Mesenchymal stem cell (in vitro differentiated cells and primary cell): Measurements from ENCODE around the gene HCN1.

Experiments used
- DNase-seq: peaks from one replicate; pipeline ENCODE4 v3.0.0-alpha.2; 2013
- H2AFZ ChIP-seq: one replicate; pipeline ENCODE4 v1.6.1; 2013; ENCODE audit warnings: low read depth, mild to moderate bottlenecking, control low read depth, inconsistent platforms, low read length, moderate library complexity
- H2AK5ac ChIP-seq: 2 replicates; pipeline ENCODE4 v1.6.1; 2013; ENCODE audit warnings: low read length, moderate library complexity, mild to moderate bottlenecking, inconsistent platforms; ENCODE audit not compliant: severe bottlenecking
- H2BK120ac ChIP-seq: one replicate; pipeline ENCODE4 v1.6.1; 2013; ENCODE audit warnings: low read depth, mild to moderate bottlenecking, inconsistent platforms, low read length, moderate library complexity
- H2BK12ac ChIP-seq, 2 experiments: one replicate each; pipeline ENCODE4 v1.6.1; 2013; ENCODE audit warnings: inconsistent platforms in 2 of 2, low read length in 2 of 2, mild to moderate bottlenecking in 2 of 2, moderate library complexity in 2 of 2, control low read depth in 1 of 2
- H2BK15ac ChIP-seq: one replicate; pipeline ENCODE4 v1.6.1; 2013; ENCODE audit warnings: mild to moderate bottlenecking, low read depth, inconsistent platforms; ENCODE audit not compliant: poor library complexity, severe bottlenecking
- H2BK5ac ChIP-seq: 2 replicates; pipeline ENCODE4 v1.6.1; 2013; ENCODE audit warnings: low read depth, mild to moderate bottlenecking, low read length, control low read depth, inconsistent platforms; ENCODE audit not compliant: poor library complexity, severe bottlenecking
- H3K14ac ChIP-seq, 2 experiments: one replicate each; pipeline ENCODE4 v1.6.1; 2013; ENCODE audit warnings: inconsistent platforms in 2 of 2, low read length in 2 of 2, control low read depth in 1 of 2, mild to moderate bottlenecking in 1 of 2, moderate library complexity in 1 of 2
- H3K18ac ChIP-seq, 2 experiments: one replicate each; pipeline ENCODE4 v1.6.1; 2013; ENCODE audit warnings: inconsistent platforms in 2 of 2, low read length in 2 of 2, control low read depth in 1 of 2, low read depth in 1 of 2, mild to moderate bottlenecking in 1 of 2
- H3K23ac ChIP-seq, 2 experiments: one replicate each; pipeline ENCODE4 v1.6.1; 2013; ENCODE audit warnings: inconsistent platforms in 2 of 2, low read length in 2 of 2, mild to moderate bottlenecking in 2 of 2, moderate library complexity in 2 of 2, control low read depth in 1 of 2
- H3K27ac ChIP-seq: 2 replicates; pipeline ENCODE4 v1.5.1; 2013; ENCODE audit warnings: mild to moderate bottlenecking, moderate library complexity, low read length, control low read depth, inconsistent platforms; ENCODE audit not compliant: poor library complexity, severe bottlenecking
- H3K27me3 ChIP-seq, 2 experiments: 2 replicates each; pipeline versions ENCODE4 v1.6.1 to v1.7.0; 2013; ENCODE audit warnings: low read length in 2 of 2, mild to moderate bottlenecking in 2 of 2, moderate library complexity in 2 of 2, control low read depth in 1 of 2, inconsistent platforms in 1 of 2; ENCODE audit not compliant: control insufficient read depth in 1 of 2, insufficient read depth in 1 of 2
- H3K36me3 ChIP-seq, 2 experiments: 2 replicates each; pipeline versions ENCODE4 v1.6.1 to v1.7.0; 2013; ENCODE audit warnings: low read length in 2 of 2, control low read depth in 1 of 2, inconsistent platforms in 1 of 2, low read depth in 1 of 2, mild to moderate bottlenecking in 1 of 2; ENCODE audit not compliant: insufficient read depth in 2 of 2, control insufficient read depth in 1 of 2
- H3K4ac ChIP-seq, 2 experiments: one replicate each; pipeline ENCODE4 v1.6.1; 2013; ENCODE audit warnings: inconsistent platforms in 2 of 2, low read length in 2 of 2, mild to moderate bottlenecking in 2 of 2, moderate library complexity in 2 of 2, control low read depth in 1 of 2, low read depth in 1 of 2
- H3K4me1 ChIP-seq: 2 replicates; pipeline ENCODE4 v1.6.1; 2013; ENCODE audit warnings: low read depth, low read length, control low read depth; ENCODE audit not compliant: control insufficient read depth, insufficient read depth
- H3K4me2 ChIP-seq: 2 replicates; pipeline ENCODE4 v1.6.1; 2013; ENCODE audit warnings: low read length, mild to moderate bottlenecking, inconsistent platforms; ENCODE audit not compliant: poor library complexity, severe bottlenecking
- H3K4me3 ChIP-seq, 2 experiments: 2 replicates each; pipeline versions ENCODE4 v1.5.1 to v1.7.0; 2013; ENCODE audit warnings: low read length in 2 of 2, mild to moderate bottlenecking in 2 of 2, control low read depth in 1 of 2, low read depth in 1 of 2; ENCODE audit not compliant: insufficient read depth in 1 of 2
- H3K79me1 ChIP-seq: replicated peaks from 2 replicates; pipeline ENCODE4 v1.6.1; 2013; ENCODE audit warnings: mild to moderate bottlenecking, control low read depth, low read length, inconsistent platforms; ENCODE audit not compliant: poor library complexity, severe bottlenecking
- H3K9ac ChIP-seq: 2 replicates; pipeline ENCODE4 v1.7.0; 2013; ENCODE audit warnings: mild to moderate bottlenecking, low read length, moderate library complexity
- H3K9me3 ChIP-seq: 2 replicates; pipeline ENCODE4 v1.7.0; 2013; ENCODE audit warnings: mild to moderate bottlenecking, low read length; ENCODE audit not compliant: control insufficient read depth
- H4K8ac ChIP-seq: one replicate; pipeline ENCODE4 v1.6.1; 2013; ENCODE audit warnings: inconsistent platforms, mild to moderate bottlenecking, low read length, moderate library complexity
- H4K91ac ChIP-seq: one replicate; pipeline ENCODE4 v1.6.1; 2013; ENCODE audit warnings: mild to moderate bottlenecking, low read length, inconsistent platforms
- WGBS: methylation state at CpG from one replicate; pipeline ENCODE4 v1.1.7; 2013; ENCODE audit warnings: mixed read lengths; 5-methylcytosine and 5-hydroxymethylcytosine counted together

HCN1 gene

GRCh38 chr5:45692481-45692880, 3.7 kb downstream of the HCN1 start:
- H2BK120ac ChIP-seq: no peak overlapping the region
- no peak overlapping the region for H3K14ac ChIP-seq
- no peak overlapping the region for H3K4ac ChIP-seq
- H3K27ac ChIP-seq: no peak overlapping the region
- H3K4me3 ChIP-seq: no peak overlapping the region
- H2BK5ac ChIP-seq: no peak overlapping the region
- peaks cover 21 to 29% of the 10 kb centered on the region in 2 experiments for H3K27me3 ChIP-seq
- H3K4me2 ChIP-seq: no peak overlapping the region
- no peak overlapping the region for H2AFZ ChIP-seq
- H3K36me3 ChIP-seq: no peaks in the 10 kb centered on the region
- no peak for DNase-seq
- H3K79me1 ChIP-seq: no peaks in the 10 kb centered on the region
- H2BK15ac ChIP-seq: no peak overlapping the region
- no peak overlapping the region for H4K8ac ChIP-seq
- no peak overlapping the region for H3K9ac ChIP-seq
- 88% methylated on average over 1 of the region's 3 CpGs for WGBS
- H3K4me1 ChIP-seq: peaks cover 11% of the 10 kb centered on the region
- no peak overlapping the region for H3K18ac ChIP-seq
- H4K91ac ChIP-seq: no peak overlapping the region
- no peak overlapping the region for H2BK12ac ChIP-seq
- H3K9me3 ChIP-seq: no peaks in the 10 kb centered on the region
- no peak overlapping the region for H2AK5ac ChIP-seq
- H3K23ac ChIP-seq: no peak overlapping the region

- Histone ChIP-seq H2BK15ac (no peak overlapping the region), H3K79me1 (no peaks in the 10 kb centered on the region), H3K18ac (no peak overlapping the region), H3K4ac (no peak overlapping the region), H3K4me3 (no peak overlapping the region), H3K23ac (no peak overlapping the region), H3K9me3 (no peaks in the 10 kb centered on the region), H3K4me2 (no peak overlapping the region), H3K4me1 (peaks cover 11% of the 10 kb centered on the region), H2AK5ac (no peak overlapping the region), H3K27me3 (peaks cover 18 to 21% of the 10 kb centered on the region in 2 experiments), H4K91ac (no peak overlapping the region), H2BK120ac (no peak overlapping the region), H4K8ac (no peak overlapping the region), H3K14ac (no peak overlapping the region), H2AFZ (no peak overlapping the region), H2BK12ac (no peak overlapping the region), H2BK5ac (no peak overlapping the region), H3K36me3 (no peaks in the 10 kb centered on the region), H3K27ac (no peak overlapping the region), H3K9ac (no peak overlapping the region)
- 71% methylated on average over 3 of the region's 4 CpGs for WGBS
- no peak for DNase-seq
Measured at GRCh38 chr5:45691656-45692055, 4.5 kb downstream of the HCN1 start.

- DNase-seq: no peak
- Histone ChIP-seq H3K18ac (no peak overlapping the region), H3K4me2 (no peak overlapping the region), H2BK15ac (no peak overlapping the region), H4K91ac (no peak overlapping the region), H2BK120ac (no peak overlapping the region), H4K8ac (no peak overlapping the region), H2AFZ (no peak overlapping the region), H3K9ac (no peak overlapping the region), H3K4me3 (no peak overlapping the region), H3K27ac (no peak overlapping the region), H3K27me3 (no peaks in the 10 kb centered on the region), H2BK12ac (no peak overlapping the region), H2BK5ac (no peak overlapping the region), H3K4ac (no peak overlapping the region), H2AK5ac (no peak overlapping the region), H3K9me3 (no peaks in the 10 kb centered on the region), H3K36me3 (no peaks in the 10 kb centered on the region), H3K4me1 (no peaks in the 10 kb centered on the region), H3K79me1 (no peaks in the 10 kb centered on the region), H3K14ac (no peak overlapping the region), H3K23ac (no peak overlapping the region)
- 69% methylated on average over 2 of the region's 2 CpGs for WGBS
Measured at GRCh38 chr5:45687701-45688100, 8.5 kb downstream of the HCN1 start.

- H2BK5ac ChIP-seq: no peak overlapping the region
- H3K9me3 ChIP-seq: no peaks in the 10 kb centered on the region
- no peak overlapping the region for H2BK120ac ChIP-seq
- no peaks in the 10 kb centered on the region for H3K4me1 ChIP-seq
- H2AK5ac ChIP-seq: no peak overlapping the region
- H3K4me3 ChIP-seq: no peak overlapping the region
- H3K36me3 ChIP-seq: no peaks in the 10 kb centered on the region
- H3K23ac ChIP-seq: no peak overlapping the region
- H3K4me2 ChIP-seq: no peak overlapping the region
- H3K14ac ChIP-seq: no peak overlapping the region
- no peak overlapping the region for H3K27ac ChIP-seq
- H2BK12ac ChIP-seq: no peak overlapping the region
- no peak overlapping the region for H2BK15ac ChIP-seq
- DNase-seq: no peak
- H3K4ac ChIP-seq: no peak overlapping the region
- H2AFZ ChIP-seq: no peak overlapping the region
- H3K27me3 ChIP-seq: no peaks in the 10 kb centered on the region
- no peak overlapping the region for H3K18ac ChIP-seq
- H3K79me1 ChIP-seq: no peaks in the 10 kb centered on the region
- H4K91ac ChIP-seq: no peak overlapping the region
- no peak overlapping the region for H3K9ac ChIP-seq
- H4K8ac ChIP-seq: no peak overlapping the region
- WGBS: 94% methylated on average over 2 of the region's 2 CpGs
Measured at GRCh38 chr5:45686620-45687019, 9.6 kb downstream of the HCN1 start.
